HepG2 (cell line): ENCODE data around the gene ZC3H13. TPM values are rescaled to one million over a fixed set of nuclear protein-coding genes. Genes with fewer than 3 reads are reported as not detected.

Experiments
- ATAC-seq: fragments of 200-7000 bp; cut with Tn5 transposase; 3 replicates; pipeline ENCODE4 v1.9.1; 2020; ENCODE audit warnings: mild to moderate bottlenecking, moderate library complexity
- BruUV-seq: library from RNA; stranded (reverse); fragments of 400-500 nt; replicated peaks from 2 replicates; lab custom pipeline; 2021; lab: Mats Ljungman, UMichigan
- CTCF ChIA-PET: fragments of 300-600 bp; formaldehyde crosslinking; extraction: SDS; loops from one replicate; lab custom pipeline; 2021; ENCODE audit warnings: low total read pairs, inconsistent platforms, low intra/inter-chr PET ratio; lab: Yijun Ruan, JAX
- POLR2A ChIA-PET: fragments of 350-600 bp; sonication (Branson Sonifier 250); formaldehyde crosslinking; loops from one replicate; lab custom pipeline; 2020; ENCODE audit warnings: antibody characterized with exemption, inconsistent platforms; lab: Yijun Ruan, JAX
- DNase-seq: peaks from one replicate; pipeline ENCODE4 v3.0.0-alpha.2; 2015; ENCODE audit warnings: low spot score
- FAIRE-seq: peaks from 3 replicates; lab custom pipeline; 2011; peaks lifted over from hg19 to GRCh38; lab: Jason Lieb, UNC
- H2AFZ ChIP-seq: one replicate; pipeline ENCODE4 v1.6.1; 2011; ENCODE audit warnings: low read length, inconsistent platforms
- H3K27ac ChIP-seq: fragments of 300-600 bp; 3 replicates; pipeline ENCODE4 v1.8.0; 2011; ENCODE audit warnings: mixed run types, mild to moderate bottlenecking, mixed read lengths, low read length, inconsistent platforms; ENCODE audit not compliant: insufficient read depth; ENCODE audit errors: extremely low read length
- H3K27me3 ChIP-seq, 2 experiments: fragments of 200-600 bp in 1 of 2; 2 replicates in 1 of 2; 3 replicates in 1 of 2; pipeline versions ENCODE4 v1.6.0 to v1.8.0; 2011; ENCODE audit warnings: low read length in 2 of 2, mild to moderate bottlenecking in 2 of 2, moderate library complexity in 2 of 2, inconsistent platforms in 1 of 2; ENCODE audit not compliant: insufficient read depth in 2 of 2, control insufficient read depth in 1 of 2
- H3K36me3 ChIP-seq, 2 experiments: fragments of 200-600 bp in 1 of 2; replicated peaks in 1 of 2; 2 replicates in 1 of 2; 3 replicates in 1 of 2; pipeline versions ENCODE4 v1.5.1 to v1.8.0; 2011; ENCODE audit warnings: low read length in 2 of 2, inconsistent platforms in 1 of 2; ENCODE audit not compliant: insufficient read depth in 2 of 2, control insufficient read depth in 1 of 2
- H3K4me1 ChIP-seq: 2 replicates; pipeline ENCODE4 v1.5.1; 2012; ENCODE audit warnings: low read length, inconsistent platforms; ENCODE audit not compliant: insufficient read depth
- H3K4me2 ChIP-seq: 2 replicates; pipeline ENCODE4 v1.6.0; 2011; ENCODE audit warnings: low read depth, low read length, inconsistent platforms
- H3K4me3 ChIP-seq, 3 experiments: fragments of 200-600 bp in 1 of 3; sonication (generic), shearing (Covaris generic) in 1 of 3; replicated peaks in 1 of 3; 2 replicates each; pipeline ENCODE4 v1.5.1; 2011 to 2016; ENCODE audit warnings: low read length in 3 of 3, inconsistent platforms in 2 of 3, low read depth in 2 of 3, mild to moderate bottlenecking in 2 of 3, control low read depth in 1 of 3, mixed read lengths in 1 of 3; ENCODE audit not compliant: insufficient read depth in 1 of 3
- H3K79me2 ChIP-seq: one replicate; pipeline ENCODE4 v1.6.1; 2011; ENCODE audit warnings: low read length, inconsistent platforms; ENCODE audit not compliant: insufficient read depth
- H3K9ac ChIP-seq: 2 replicates; pipeline ENCODE4 v1.6.0; 2011; ENCODE audit warnings: mild to moderate bottlenecking, low read depth, low read length, inconsistent platforms; ENCODE audit not compliant: insufficient read depth
- H3K9me3 ChIP-seq: 2 replicates; pipeline ENCODE4 v1.5.1; 2012; ENCODE audit warnings: mild to moderate bottlenecking, low read length
- H4K20me1 ChIP-seq: 2 replicates; pipeline ENCODE4 v1.6.0; 2011; ENCODE audit warnings: inconsistent platforms, mild to moderate bottlenecking, low read length, moderate library complexity; ENCODE audit not compliant: insufficient read depth
- NR2F1 ChIP-seq, 2 experiments: fragments of 450-650 bp in 1 of 2; formaldehyde crosslinking in 1 of 2; IDR thresholded peaks; 2 replicates each; pipeline versions ENCODE4 v1.5.0 to v1.6.1; 2016 to 2020; ENCODE audit warnings: mild to moderate bottlenecking in 1 of 2, missing compliant biosample characterization in 1 of 2, missing genetic modification reagents in 1 of 2, moderate library complexity in 1 of 2
- POLR2AphosphoS5 ChIP-seq: IDR thresholded peaks from 2 replicates; pipeline ENCODE4 v1.6.1; 2012; ENCODE audit warnings: low read depth, low read length
- RARG ChIP-seq: sonication (generic); formaldehyde crosslinking; IDR thresholded peaks from 2 replicates; pipeline ENCODE4 v1.4.0; 2020; ENCODE audit warnings: low read depth, mild to moderate bottlenecking, missing genetic modification reagents
- WGBS: methylation state at CpG from one replicate; pipeline ENCODE4 v1.1.6; 2017; ENCODE audit warnings: low lambda C conversion rate; 5-methylcytosine and 5-hydroxymethylcytosine counted together
- in situ Hi-C: cut with HindIII; loops from 2 replicates; pipeline ENCODE4 v1.10.0; 2017; ENCODE audit warnings: low pct_unique_long_range_greater_than_20kb; ENCODE audit not compliant: extremely low pct_ligation_motif_present
- intact Hi-C: fragments of 100-400 bp; cut with micrococcal nuclease; formaldehyde crosslinking; loops from one replicate; pipeline ENCODE4 v1.10.0; 2022; ENCODE audit not compliant: unreplicated experiment
- polyA plus RNA-seq, 8 experiments: library from polyadenylated mRNA; depleted of rRNA in 3 of 8; stranded (reverse) in 7 of 8; unstranded in 1 of 8; fragments of >200 nt; fragmentation: Illumina TruSeq in 4 of 8; extraction: Trizol in 4 of 8; gene quantifications; 2 replicates each; pipeline versions ENCODE4 v1.2.1 to v1.2.3, GENCODE V29; 2011 to 2016; ENCODE audit warnings: low read depth in 4 of 8, missing spikeins in 1 of 8, mixed read lengths in 1 of 8; ENCODE audit not compliant: insufficient read depth in 1 of 8
- total RNA-seq, 5 experiments: library from RNA; depleted of rRNA; stranded (reverse); fragments of >200 nt; fragmentation: Illumina TruSeq; extraction: Trizol; gene quantifications; 2 replicates each; pipeline ENCODE4 v1.2.3, GENCODE V29; 2016; ENCODE audit warnings: low read depth in 1 of 5
- TF ChIP-seq, protein P1 (sequence below): sonication (generic); formaldehyde crosslinking; IDR thresholded peaks from 2 replicates; pipeline ENCODE4 v1.4.0; 2020; ENCODE audit warnings: missing genetic modification reagents, borderline replicate concordance
- TF ChIP-seq, protein P2 (sequence below): IDR thresholded peaks from 2 replicates; pipeline ENCODE4 v1.6.1; 2016

The ZC3H13 gene
- total and polyA plus RNA-seq, 2 of the 13 experiments (the other 11 are each of a cell fraction or from before 2014, with no cell fraction given): 2.7 to 23.5 TPM

DNA sequence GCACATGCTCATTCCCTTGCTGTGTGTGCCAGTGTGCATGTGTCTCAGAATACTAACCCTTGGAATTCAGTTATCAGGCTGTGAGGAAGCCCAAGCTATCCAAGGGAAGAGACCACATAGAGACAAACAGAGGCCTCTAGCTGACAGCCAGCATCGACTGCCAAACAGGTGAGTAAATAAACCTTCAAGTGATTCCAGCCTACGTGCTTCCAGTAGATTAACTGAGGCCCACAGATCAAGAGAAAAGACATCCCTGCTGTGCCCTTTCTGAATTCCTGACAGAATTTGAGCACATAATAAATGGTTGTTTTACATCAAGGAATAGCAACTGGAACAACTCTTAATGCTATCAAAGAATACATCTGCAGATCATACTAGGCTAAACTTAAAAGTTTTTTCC is 17.5 kb downstream of the ZC3H13 start:
- Histone ChIP-seq H3K9me3 (peaks cover 9% of the 10 kb centered on the region), H3K4me3 (no peak overlapping the region), H3K9ac (no peak overlapping the region), H3K4me2 (no peak overlapping the region), H3K27ac (no peak overlapping the region), H3K27me3 (no peaks in the 10 kb centered on the region), H3K36me3 (peaks cover 5 to 29% of the 10 kb centered on the region in 2 experiments), H3K79me2 (peaks cover 18% of the 10 kb centered on the region), H4K20me1 (no peaks in the 10 kb centered on the region), H3K4me1 (no peaks in the 10 kb centered on the region), H2AFZ (no peak overlapping the region)
- CTCF ChIA-PET: no interaction called here
- ATAC-seq: no peak
- intact Hi-C loops: no loop called here
- FAIRE-seq: no peak
- TF ChIP-seq POLR2AphosphoS5 (no peak), NR2F1 (CRISPR knock-in tag; IDR thresholded peaks at IDR 0.05) (no peak), RARG (no peak)
- TF ChIP-seq, protein P1, sequence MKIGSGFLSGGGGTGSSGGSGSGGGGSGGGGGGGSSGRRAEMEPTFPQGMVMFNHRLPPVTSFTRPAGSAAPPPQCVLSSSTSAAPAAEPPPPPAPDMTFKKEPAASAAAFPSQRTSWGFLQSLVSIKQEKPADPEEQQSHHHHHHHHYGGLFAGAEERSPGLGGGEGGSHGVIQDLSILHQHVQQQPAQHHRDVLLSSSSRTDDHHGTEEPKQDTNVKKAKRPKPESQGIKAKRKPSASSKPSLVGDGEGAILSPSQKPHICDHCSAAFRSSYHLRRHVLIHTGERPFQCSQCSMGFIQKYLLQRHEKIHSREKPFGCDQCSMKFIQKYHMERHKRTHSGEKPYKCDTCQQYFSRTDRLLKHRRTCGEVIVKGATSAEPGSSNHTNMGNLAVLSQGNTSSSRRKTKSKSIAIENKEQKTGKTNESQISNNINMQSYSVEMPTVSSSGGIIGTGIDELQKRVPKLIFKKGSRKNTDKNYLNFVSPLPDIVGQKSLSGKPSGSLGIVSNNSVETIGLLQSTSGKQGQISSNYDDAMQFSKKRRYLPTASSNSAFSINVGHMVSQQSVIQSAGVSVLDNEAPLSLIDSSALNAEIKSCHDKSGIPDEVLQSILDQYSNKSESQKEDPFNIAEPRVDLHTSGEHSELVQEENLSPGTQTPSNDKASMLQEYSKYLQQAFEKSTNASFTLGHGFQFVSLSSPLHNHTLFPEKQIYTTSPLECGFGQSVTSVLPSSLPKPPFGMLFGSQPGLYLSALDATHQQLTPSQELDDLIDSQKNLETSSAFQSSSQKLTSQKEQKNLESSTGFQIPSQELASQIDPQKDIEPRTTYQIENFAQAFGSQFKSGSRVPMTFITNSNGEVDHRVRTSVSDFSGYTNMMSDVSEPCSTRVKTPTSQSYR: no peak
- TF ChIP-seq, protein P2, sequence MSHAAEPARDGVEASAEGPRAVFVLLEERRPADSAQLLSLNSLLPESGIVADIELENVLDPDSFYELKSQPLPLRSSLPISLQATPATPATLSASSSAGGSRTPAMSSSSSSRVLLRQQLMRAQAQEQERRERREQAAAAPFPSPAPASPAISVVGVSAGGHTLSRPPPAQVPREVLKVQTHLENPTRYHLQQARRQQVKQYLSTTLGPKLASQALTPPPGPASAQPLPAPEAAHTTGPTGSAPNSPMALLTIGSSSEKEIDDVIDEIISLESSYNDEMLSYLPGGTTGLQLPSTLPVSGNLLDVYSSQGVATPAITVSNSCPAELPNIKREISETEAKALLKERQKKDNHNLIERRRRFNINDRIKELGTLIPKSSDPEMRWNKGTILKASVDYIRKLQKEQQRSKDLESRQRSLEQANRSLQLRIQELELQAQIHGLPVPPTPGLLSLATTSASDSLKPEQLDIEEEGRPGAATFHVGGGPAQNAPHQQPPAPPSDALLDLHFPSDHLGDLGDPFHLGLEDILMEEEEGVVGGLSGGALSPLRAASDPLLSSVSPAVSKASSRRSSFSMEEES (CRISPR knock-in tag): no peak
- WGBS: 76% methylated on average over 2 of the region's 2 CpGs
- POLR2A ChIA-PET: no interaction called here
- no TSS peak for BruUV-seq
- no peak for DNase-seq
- in situ Hi-C loops: no loop called here
